Nephron (organoid): Measurements from ENCODE around the gene NDC1.
"Not testable (repeated sequence)": the region's sequence is repeated elsewhere in the genome, so short reads cannot be mapped to it uniquely, and the experiment has no call there.

Experiments
- H3K27ac Mint-ChIP-seq, 3 experiments: 2 replicates each; pipeline ENCODE4 v1.8.0; 2020; ENCODE audit warnings: mixed read lengths in 3 of 3, mild to moderate bottlenecking in 2 of 3, moderate library complexity in 1 of 3
- H3K27me3 Mint-ChIP-seq: 2 replicates; pipeline ENCODE4 v1.8.0; 2021; ENCODE audit warnings: low read depth, mild to moderate bottlenecking, moderate library complexity, mixed read lengths
- H3K36me3 Mint-ChIP-seq: 2 replicates; pipeline ENCODE4 v1.8.0; 2020; ENCODE audit warnings: low read depth, mixed read lengths
- H3K4me1 Mint-ChIP-seq: 2 replicates; pipeline ENCODE4 v1.8.0; 2020; ENCODE audit warnings: mixed read lengths
- H3K4me3 Mint-ChIP-seq, 3 experiments: 2 replicates each; pipeline ENCODE4 v1.8.0; 2020; ENCODE audit warnings: mild to moderate bottlenecking in 3 of 3, mixed read lengths in 3 of 3, moderate library complexity in 2 of 3
- H3K9me3 Mint-ChIP-seq: 2 replicates; pipeline ENCODE4 v1.8.0; 2020; ENCODE audit warnings: mixed read lengths
- TF ChIP-seq, protein P1 (sequence below), 3 experiments: fragments of 200-600 bp; sonication (generic); IDR thresholded peaks; one replicate each; pipeline ENCODE4 v1.5.0; 2021; ENCODE audit warnings: antibody characterized with exemption in 3 of 3; ENCODE audit not compliant: unreplicated experiment in 3 of 3

The NDC1 gene

DNA sequence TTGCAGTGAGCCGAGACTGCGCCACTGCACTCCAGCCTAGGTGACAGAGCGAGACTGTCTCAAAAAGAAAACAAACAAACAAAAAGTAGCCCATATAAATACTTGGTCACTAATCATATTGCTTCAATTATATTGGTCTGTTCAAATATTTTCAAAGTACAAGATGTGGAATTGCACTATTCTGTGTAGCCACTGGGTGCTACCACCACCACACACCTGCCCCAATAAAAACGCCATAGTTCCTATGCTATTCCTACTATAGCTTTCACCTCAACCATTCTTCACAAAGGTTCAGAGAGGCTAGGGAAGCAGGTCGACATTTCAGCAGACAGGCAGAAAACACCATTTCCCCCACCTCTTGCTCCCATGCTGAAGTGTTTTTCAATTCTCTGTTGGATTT is 16.7 kb downstream of the NDC1 start:
- Mint-ChIP-seq H3K27ac (no peak overlapping the region), H3K4me3 (no peak overlapping the region), H3K36me3 (peaks cover 49% of the 10 kb centered on the region), H3K27me3 (no peaks in the 10 kb centered on the region), H3K4me1 (no peaks in the 10 kb centered on the region), H3K9me3 (peaks cover 6% of the 10 kb centered on the region)
- TF ChIP-seq, protein P1, sequence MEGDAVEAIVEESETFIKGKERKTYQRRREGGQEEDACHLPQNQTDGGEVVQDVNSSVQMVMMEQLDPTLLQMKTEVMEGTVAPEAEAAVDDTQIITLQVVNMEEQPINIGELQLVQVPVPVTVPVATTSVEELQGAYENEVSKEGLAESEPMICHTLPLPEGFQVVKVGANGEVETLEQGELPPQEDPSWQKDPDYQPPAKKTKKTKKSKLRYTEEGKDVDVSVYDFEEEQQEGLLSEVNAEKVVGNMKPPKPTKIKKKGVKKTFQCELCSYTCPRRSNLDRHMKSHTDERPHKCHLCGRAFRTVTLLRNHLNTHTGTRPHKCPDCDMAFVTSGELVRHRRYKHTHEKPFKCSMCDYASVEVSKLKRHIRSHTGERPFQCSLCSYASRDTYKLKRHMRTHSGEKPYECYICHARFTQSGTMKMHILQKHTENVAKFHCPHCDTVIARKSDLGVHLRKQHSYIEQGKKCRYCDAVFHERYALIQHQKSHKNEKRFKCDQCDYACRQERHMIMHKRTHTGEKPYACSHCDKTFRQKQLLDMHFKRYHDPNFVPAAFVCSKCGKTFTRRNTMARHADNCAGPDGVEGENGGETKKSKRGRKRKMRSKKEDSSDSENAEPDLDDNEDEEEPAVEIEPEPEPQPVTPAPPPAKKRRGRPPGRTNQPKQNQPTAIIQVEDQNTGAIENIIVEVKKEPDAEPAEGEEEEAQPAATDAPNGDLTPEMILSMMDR (IDR thresholded peaks at IDR 0.05; ENCODE audit: unreplicated experiment in 3 of 3): no peak

DNA sequence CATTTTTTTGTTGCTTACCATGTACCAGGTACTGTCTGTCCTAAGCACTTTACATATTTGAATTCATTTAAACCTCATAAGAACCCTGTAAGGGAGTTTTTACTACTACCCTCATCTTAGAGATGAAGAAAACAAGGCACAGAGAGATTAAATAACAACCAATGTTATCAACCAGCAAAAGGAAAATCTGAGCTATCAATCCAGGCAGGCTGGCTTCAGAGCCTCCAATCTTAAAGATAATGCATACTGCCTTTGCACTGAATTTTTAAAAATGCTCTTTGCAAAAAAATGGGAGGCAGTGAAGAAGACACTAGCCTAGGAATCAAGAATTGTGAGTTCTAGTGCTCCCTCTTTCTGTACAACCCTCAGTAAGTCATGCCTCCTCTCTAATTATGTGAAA is 18.7 kb downstream of the NDC1 start:
- H3K27me3 Mint-ChIP-seq: no peaks in the 10 kb centered on the region
- H3K27ac Mint-ChIP-seq: no peak overlapping the region
- TF ChIP-seq, protein P1 (IDR thresholded peaks at IDR 0.05; ENCODE audit: unreplicated experiment in 3 of 3): no peak
- peaks cover 20% of the 10 kb centered on the region for H3K9me3 Mint-ChIP-seq
- no peaks in the 10 kb centered on the region for H3K4me1 Mint-ChIP-seq
- H3K36me3 Mint-ChIP-seq: peaks cover 57% of the 10 kb centered on the region
- H3K4me3 Mint-ChIP-seq: no peak overlapping the region

DNA sequence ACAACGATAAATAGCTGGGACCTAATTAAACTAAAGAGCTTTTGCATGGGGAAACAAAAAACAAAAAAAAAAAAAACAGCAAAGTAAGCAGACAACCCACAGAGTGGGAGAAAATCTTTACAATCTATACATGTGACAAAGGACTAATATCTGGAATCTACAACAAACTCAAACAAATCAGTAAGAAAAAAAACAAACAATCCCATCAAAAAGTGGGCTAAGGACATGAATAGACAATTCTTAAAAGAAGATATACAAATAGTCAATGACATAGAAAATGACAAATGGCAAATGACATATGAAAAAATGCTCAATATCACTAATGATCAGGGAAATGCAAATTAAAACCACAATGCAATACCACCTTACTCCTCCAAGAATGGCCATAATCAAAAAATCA is 21.5 kb downstream of the NDC1 start:
- H3K4me1 Mint-ChIP-seq, H3K27ac Mint-ChIP-seq, H3K4me3 Mint-ChIP-seq, H3K27me3 Mint-ChIP-seq: not testable (repeated sequence)
- peaks cover 79% of the 10 kb centered on the region for H3K36me3 Mint-ChIP-seq
- H3K9me3 Mint-ChIP-seq: peaks cover 42% of the 10 kb centered on the region

DNA sequence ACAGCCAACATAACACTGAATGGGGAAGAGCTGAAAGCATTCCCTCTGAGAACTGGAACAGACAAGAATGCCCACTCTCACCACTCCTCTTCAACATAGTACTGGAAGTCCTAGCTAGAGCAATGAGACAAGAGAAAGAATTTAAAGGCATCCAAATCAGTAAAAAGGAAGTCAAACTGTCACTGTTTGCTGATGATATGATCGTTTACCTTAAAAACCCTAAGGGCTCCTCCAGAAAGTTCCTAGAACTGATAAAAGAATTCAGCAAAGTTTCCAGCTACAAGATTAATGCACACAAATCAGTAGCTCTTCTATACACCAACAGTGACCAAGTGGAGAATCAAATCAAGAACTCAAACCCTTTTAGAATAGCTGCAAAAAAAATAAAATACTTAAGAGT is 22.6 kb downstream of the NDC1 start:
- not testable (repeated sequence) for H3K4me3 Mint-ChIP-seq, H3K27ac Mint-ChIP-seq, H3K4me1 Mint-ChIP-seq, H3K27me3 Mint-ChIP-seq
- peaks cover 43% of the 10 kb centered on the region for H3K9me3 Mint-ChIP-seq
- H3K36me3 Mint-ChIP-seq: peaks cover 89% of the 10 kb centered on the region

DNA sequence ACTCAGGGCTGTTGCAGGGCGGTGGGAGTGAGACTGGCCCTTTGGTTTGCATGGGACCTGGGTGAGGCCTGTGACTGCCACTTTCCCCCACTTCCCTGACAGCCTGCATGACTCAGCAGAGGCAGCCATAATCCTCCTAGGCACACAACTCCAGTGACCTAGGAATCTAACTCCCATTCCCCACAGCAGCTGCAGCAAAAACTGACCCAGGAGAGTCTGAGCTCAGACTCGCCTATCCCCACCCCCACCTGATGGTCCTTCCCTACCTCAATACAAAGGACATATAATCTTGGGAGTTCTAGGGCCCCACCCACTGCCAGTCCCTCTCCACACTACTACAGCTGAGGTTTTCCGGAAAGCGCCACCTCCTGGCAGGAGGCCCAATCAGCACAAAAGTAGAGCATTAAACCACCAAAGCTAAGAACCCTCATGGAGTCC is 26.7 kb downstream of the NDC1 start:
- Mint-ChIP-seq H3K4me3 (no peak overlapping the region), H3K27ac (no peak overlapping the region), H3K27me3 (no peaks in the 10 kb centered on the region), H3K9me3 (peaks cover 38% of the 10 kb centered on the region), H3K36me3 (peaks cover 83% of the 10 kb centered on the region), H3K4me1 (no peaks in the 10 kb centered on the region)
- TF ChIP-seq, protein P1 (IDR thresholded peaks at IDR 0.05; ENCODE audit: unreplicated experiment in 3 of 3): no peak

DNA sequence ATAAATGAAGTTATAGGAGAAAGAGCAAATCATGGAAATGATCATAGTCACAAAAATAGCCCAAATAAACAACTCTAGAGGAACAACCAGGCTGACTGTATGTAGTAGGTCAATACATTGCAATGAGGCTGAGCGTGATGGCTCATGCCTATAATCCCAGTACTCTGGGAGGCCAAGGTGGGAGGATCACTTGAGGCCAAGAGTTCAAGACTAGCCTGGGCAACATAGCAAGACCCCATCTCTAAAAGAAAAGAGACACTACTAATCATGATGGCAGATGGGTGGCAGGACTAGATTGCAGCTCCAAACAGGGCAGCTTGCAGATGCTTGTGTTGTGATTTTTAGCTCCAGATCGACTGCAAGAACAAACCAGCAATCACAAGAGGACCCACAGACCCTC is 27.6 kb downstream of the NDC1 start:
- H3K9me3 Mint-ChIP-seq: peaks cover 29% of the 10 kb centered on the region

DNA sequence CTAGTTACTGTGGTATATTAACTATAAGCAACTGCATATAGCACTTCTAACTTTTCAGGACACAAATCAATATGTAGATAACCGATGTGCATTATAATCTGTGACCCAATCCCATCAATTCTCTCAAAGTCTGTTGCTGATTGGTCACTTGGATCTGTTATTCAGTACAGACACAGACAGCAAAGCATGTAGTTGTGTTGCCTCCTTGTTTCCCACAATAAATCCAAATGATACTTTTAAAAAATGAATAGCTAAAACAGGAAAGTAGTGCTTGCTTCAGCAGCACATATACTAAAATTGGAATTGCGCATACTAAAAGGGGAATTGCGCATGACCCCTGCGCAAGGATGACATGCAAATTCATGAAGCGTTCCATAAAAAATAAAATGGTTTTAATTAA is 28.1 kb downstream of the NDC1 start:
- Mint-ChIP-seq H3K27ac (no peak overlapping the region), H3K4me1 (no peaks in the 10 kb centered on the region), H3K9me3 (peaks cover 26% of the 10 kb centered on the region), H3K27me3 (no peaks in the 10 kb centered on the region), H3K4me3 (no peak overlapping the region), H3K36me3 (peaks cover 72% of the 10 kb centered on the region)
- TF ChIP-seq, protein P1 (IDR thresholded peaks at IDR 0.05; ENCODE audit: unreplicated experiment in 3 of 3): no peak

More for the DNA sequence above, 27.6 kb downstream of the NDC1 start:
- no peak overlapping the region for H3K27ac Mint-ChIP-seq
- TF ChIP-seq, protein P1 (IDR thresholded peaks at IDR 0.05; ENCODE audit: unreplicated experiment in 3 of 3): no peak
- no peak overlapping the region for H3K4me3 Mint-ChIP-seq
- H3K4me1 Mint-ChIP-seq: no peaks in the 10 kb centered on the region
- H3K36me3 Mint-ChIP-seq: peaks cover 76% of the 10 kb centered on the region
- no peaks in the 10 kb centered on the region for H3K27me3 Mint-ChIP-seq
